HS-5 (cell line): ENCODE results near the gene RNF138.
"Not testable (repeated sequence)": the region's sequence is repeated elsewhere in the genome, so short reads cannot be mapped to it uniquely, and the experiment has no call there.

Experiments
- DNase-seq: peaks from one replicate; pipeline ENCODE4 v3.0.0-alpha.2; 2012; ENCODE audit warnings: low read depth

Gene RNF138

GRCh38 chr18:32175265-32175664 is 83.6 kb downstream of the RNF138 start:
- no peak for DNase-seq

- DNase-seq = not testable (repeated sequence)
Observed at GRCh38 chr18:32176745-32177144, 85.1 kb downstream of the RNF138 start.

- no peak for DNase-seq
Observed at GRCh38 chr18:32177530-32177929, 85.9 kb downstream of the RNF138 start.
